Esophagus squamous epithelium (tissue), 5 donors: Measurements from ENCODE around the gene MOB2. TPM values are rescaled to one million over a fixed set of nuclear protein-coding genes. Genes with fewer than 3 reads are reported as not detected.
"Not testable (repeated sequence)": the region's sequence is repeated elsewhere in the genome, so short reads cannot be mapped to it uniquely, and the experiment has no call there.

Experiments used
- DNase-seq: peaks from one replicate; lab custom pipeline; 2025; lab: John Stamatoyannopoulos, UW
- H3K27ac ChIP-seq, 4 donors: fragments of 200-600 bp; sonication (generic); one replicate each; pipeline ENCODE4 v1.5.1; 2016 to 2019; ENCODE audit warnings: mild to moderate bottlenecking in 1 of 4
- H3K27me3 ChIP-seq, 4 donors: fragments of 200-600 bp; sonication (generic); 1 replicate in 3 of 4; 2 replicates in 1 of 4; pipeline versions ENCODE4 v1.5.1 to v1.6.0; 2017 to 2021; ENCODE audit warnings: antibody characterized with exemption in 1 of 4
- H3K36me3 ChIP-seq, 3 donors: fragments of 200-600 bp; sonication (generic); one replicate each; pipeline ENCODE4 v1.5.1; 2016 to 2019
- H3K4me1 ChIP-seq, 3 donors: fragments of 200-600 bp; sonication (generic); one replicate each; pipeline ENCODE4 v1.5.1; 2017 to 2019
- H3K4me3 ChIP-seq, 4 donors: fragments of 200-600 bp; sonication (generic); 1 replicate in 3 of 4; 2 replicates in 1 of 4; pipeline ENCODE4 v1.5.1; 2016 to 2019; ENCODE audit warnings: mild to moderate bottlenecking in 2 of 4, moderate library complexity in 1 of 4
- H3K9me3 ChIP-seq, 3 donors: fragments of 200-600 bp; sonication (generic); one replicate each; pipeline ENCODE4 v1.5.1; 2016 to 2019
- POLR2A ChIP-seq, 4 donors: fragments of 450-650 bp; IDR thresholded peaks; one replicate each; pipeline ENCODE4 v1.6.1; 2017; ENCODE audit warnings: antibody characterized with exemption in 4 of 4, mild to moderate bottlenecking in 4 of 4, moderate library complexity in 3 of 4
- WGBS, 2 donors: methylation state at CpG; one replicate each; pipeline ENCODE4 v1.1.5; 2018; 5-methylcytosine and 5-hydroxymethylcytosine counted together
- intact Hi-C: fragments of 100-400 bp; cut with DNase I; formaldehyde crosslinking; loops from one replicate; pipeline ENCODE4 v1.15.0; 2022
- total RNA-seq, 4 donors: library from RNA; depleted of rRNA; stranded (reverse); fragments of >200 nt; gene quantifications; one replicate each; pipeline ENCODE4 v1.1.0, GENCODE V29; 2016
- TF ChIP-seq, protein P1 (sequence below), 6 experiments: fragments of 450-650 bp in 4 of 6; fragments of 200-600 bp in 2 of 6; sonication (generic) in 2 of 6; IDR thresholded peaks; one replicate each; pipeline ENCODE4 v1.5.1; 2016 to 2019; ENCODE audit warnings: antibody characterized with exemption in 6 of 6, mild to moderate bottlenecking in 4 of 6, moderate library complexity in 4 of 6
- donor health status: DM: yes; HTN: yes; CAD: no.

The MOB2 gene
- total RNA-seq, 4 donors from 2014 or later = 21.5 to 45.0 (median 30.1) TPM

DNA sequence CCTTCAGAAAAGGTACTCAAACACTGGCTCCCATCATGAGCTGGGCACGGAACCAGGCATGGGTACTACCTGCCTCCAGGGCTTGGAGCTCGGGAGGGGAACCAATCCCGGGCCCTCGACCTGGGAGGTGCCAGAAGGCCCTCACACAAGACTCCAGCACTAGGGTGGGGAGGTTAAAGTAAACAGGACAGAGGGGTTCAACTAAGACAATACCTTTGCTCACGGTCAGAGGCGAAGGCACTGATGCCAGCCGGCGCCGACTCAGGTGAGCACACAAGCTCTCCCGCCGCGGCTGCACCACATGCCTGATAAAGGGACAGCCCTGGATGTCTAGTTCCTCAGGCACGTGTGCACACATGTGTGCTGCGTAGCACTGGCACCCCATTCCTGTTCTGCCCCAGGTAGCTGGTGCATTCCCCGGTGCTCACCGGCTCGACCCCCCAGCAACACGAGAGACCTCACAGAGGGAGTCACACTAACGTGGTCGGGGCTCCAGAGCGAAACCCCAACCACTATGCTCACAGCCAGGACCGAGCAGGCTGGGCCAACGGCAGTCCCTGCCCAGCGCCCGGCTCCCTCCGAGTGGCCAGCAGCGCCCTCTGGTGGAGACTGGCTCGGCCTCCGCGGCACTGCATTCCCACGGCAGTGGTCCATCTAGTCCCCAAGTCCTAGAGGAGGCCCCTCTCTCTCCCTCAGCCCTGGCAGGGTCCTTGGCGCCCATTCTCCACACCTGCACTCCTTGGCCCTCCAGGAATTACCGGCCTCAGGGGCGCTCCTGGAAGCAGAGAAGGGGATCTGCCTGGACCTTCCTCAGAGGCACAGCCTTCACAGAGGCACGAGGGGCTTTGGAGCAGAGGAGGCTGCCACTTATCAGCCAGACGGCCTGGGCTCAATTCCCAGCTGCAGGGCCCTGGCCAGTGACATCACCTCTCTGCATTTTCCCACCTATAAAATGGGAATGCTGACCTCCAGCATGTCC, 28.8 kb upstream of the MOB2 start:
- intact Hi-C loops = loop anchor here (10.0 kb wide), 1 partner anchor 311 kb away; no protein-coding TSS in a partner anchor
- Histone ChIP-seq H3K4me3 (peak overlapping the region in 1 of 4 donors; percentile 37), H3K4me1 (peaks cover 20 to 84% (median 34%) of the 10 kb centered on the region in 3 donors), H3K36me3 (peaks cover 0 to 14% (median 0%) of the 10 kb centered on the region in 3 donors), H3K27ac (no peak overlapping the region), H3K27me3 (no peaks in the 10 kb centered on the region), H3K9me3 (no peaks in the 10 kb centered on the region)
- WGBS, 2 donors = 24 to 65% methylated on average over 6 to 16 of the region's 36 CpGs
- DNase-seq = no peak
- no peak for TF ChIP-seq POLR2A (IDR thresholded peaks at IDR 0.05)
- TF ChIP-seq, protein P1, sequence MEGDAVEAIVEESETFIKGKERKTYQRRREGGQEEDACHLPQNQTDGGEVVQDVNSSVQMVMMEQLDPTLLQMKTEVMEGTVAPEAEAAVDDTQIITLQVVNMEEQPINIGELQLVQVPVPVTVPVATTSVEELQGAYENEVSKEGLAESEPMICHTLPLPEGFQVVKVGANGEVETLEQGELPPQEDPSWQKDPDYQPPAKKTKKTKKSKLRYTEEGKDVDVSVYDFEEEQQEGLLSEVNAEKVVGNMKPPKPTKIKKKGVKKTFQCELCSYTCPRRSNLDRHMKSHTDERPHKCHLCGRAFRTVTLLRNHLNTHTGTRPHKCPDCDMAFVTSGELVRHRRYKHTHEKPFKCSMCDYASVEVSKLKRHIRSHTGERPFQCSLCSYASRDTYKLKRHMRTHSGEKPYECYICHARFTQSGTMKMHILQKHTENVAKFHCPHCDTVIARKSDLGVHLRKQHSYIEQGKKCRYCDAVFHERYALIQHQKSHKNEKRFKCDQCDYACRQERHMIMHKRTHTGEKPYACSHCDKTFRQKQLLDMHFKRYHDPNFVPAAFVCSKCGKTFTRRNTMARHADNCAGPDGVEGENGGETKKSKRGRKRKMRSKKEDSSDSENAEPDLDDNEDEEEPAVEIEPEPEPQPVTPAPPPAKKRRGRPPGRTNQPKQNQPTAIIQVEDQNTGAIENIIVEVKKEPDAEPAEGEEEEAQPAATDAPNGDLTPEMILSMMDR (IDR thresholded peaks at IDR 0.05) = peak; percentile 86 to 95 (median 90)

DNA sequence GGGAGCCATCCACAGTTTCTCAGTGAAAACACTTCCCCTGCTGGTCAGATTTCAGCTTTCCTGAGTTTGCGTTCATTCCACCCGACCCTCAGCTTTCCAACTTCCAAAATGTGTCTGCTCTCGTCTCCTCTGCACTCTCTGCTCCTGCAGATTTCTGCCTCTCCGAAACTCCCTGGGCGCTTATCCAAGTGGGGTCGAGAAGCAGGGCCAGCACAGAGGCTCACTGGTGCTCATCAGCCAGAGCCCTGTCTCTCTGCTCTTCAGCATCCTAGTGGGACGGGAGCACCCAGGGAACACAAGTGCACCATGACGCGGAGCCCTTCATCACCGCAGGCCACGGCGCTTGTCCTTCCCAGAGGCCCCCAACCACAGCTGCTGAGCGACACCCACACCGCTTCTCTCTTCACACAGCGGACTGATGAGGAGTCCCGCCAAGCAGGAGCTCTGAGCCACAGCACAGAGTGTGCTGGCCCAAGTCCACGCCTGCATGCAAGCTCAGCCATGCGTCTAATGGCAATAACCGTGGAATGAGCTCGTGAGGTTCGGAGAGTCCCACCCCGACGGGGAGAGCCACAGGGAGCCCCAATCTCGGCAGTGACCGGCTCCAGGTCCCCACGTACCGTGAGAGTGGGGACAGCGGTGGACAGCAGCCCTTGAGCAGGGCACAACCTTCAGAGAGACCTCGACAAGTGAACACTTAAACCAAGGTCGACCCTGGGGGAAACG, 27.9 kb upstream of the MOB2 start:
- DNase-seq = no peak
- Histone ChIP-seq H3K4me1 (peaks cover 20 to 85% (median 34%) of the 10 kb centered on the region in 3 donors), H3K36me3 (peaks cover 0 to 14% (median 0%) of the 10 kb centered on the region in 3 donors), H3K9me3 (no peaks in the 10 kb centered on the region), H3K27ac (no peak overlapping the region), H3K4me3 (no peak overlapping the region), H3K27me3 (no peaks in the 10 kb centered on the region)
- WGBS, 2 donors = 67 to 78% methylated on average over 11 to 15 of the region's 31 CpGs
- intact Hi-C loops = loop anchor here (10.0 kb wide), 1 partner anchor 310 kb away; no protein-coding TSS in a partner anchor
- TF ChIP-seq, protein P1 (IDR thresholded peaks at IDR 0.05) = no peak
- TF ChIP-seq POLR2A (IDR thresholded peaks at IDR 0.05) = no peak

DNA sequence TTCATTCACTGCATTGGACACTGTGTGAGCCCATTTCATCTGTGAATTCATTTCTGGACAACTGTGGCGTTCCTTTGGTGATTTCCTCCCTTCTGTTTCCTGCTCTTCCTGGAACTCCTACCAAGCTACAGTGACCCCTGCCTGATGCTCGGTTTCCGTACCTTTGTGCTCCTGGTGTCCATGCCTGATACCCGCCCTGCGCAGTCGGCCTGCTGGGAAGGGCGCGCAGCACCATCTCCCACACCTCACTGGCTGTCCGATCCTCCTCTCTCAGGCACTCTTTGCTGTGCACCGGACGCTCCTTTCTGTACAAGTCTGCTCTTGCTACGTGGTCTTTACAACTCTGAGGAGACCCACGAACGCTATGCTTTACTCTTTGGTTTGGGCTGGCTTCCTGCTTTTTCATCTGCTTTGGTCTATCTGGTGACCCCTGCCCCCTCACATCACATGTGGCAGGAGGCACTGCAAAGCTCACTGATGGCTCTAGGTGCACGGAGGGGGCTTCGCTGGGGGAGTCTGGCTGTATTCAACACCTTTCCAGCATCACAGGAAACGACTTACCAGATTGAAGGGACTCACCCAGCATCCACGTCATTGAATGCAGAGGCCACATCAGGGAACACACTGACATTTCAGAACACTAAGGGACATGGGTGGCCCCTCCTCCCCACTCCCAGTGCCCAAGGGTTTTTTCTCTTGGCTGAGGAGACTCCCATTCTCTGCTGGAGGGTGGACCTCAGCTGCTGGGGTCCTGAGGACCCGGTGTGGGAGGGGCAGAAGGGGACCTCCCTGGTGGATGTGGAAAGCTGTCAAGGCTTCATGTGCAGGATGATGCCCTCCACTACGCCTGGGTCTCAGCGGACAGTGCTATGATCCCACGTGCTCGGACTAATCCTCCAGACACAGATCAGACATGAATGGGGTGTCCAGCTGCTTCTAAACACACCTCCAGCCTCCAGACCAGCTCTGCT, 27.0 kb upstream of the MOB2 start:
- TF ChIP-seq, protein P1 (IDR thresholded peaks at IDR 0.05) = no peak
- no peak for TF ChIP-seq POLR2A (IDR thresholded peaks at IDR 0.05)
- Histone ChIP-seq H3K4me1 (peaks cover 20 to 86% (median 38%) of the 10 kb centered on the region in 3 donors), H3K27ac (peak overlapping the region in 1 of 4 donors; percentile 10)

DNA sequence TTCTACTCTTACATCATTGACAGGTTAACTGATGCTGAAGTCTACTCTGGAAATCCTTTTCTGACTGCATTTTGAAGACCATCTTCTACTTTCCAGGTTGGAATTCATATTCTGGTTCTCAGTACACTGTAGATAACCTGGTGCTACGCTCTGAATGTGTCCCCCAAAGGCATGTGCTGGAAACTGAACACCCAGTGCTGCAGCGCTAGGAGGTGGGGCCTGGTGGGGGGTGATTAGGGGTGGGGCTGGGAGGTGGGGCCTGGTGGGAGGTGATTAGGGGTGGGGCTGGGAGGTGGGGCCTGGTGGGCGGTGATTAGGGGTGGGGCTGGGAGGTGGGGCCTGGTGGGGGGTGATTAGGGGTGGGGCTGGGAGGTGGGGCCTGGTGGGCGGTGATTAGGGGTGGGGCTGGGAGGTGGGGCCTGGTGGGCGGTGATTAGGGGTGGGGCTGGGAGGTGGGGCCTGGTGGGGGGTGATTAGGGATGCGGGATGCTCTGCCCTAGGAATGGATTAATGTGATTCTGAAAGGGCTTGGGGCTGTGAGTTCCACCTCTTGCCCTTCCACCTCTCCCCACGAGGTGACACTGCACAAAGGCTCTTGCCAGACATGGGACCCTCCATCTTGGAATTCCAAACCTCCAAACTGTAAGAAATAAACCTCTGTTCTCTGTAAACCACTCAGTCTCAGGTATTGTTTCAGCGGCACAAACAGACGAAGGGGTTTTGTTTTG, 26.1 kb upstream of the MOB2 start:
- not testable (repeated sequence) for H3K9me3 ChIP-seq, H3K4me3 ChIP-seq, DNase-seq, H3K27me3 ChIP-seq, H3K36me3 ChIP-seq
- WGBS, 2 donors = 76 to 79% methylated on average over 3 to 5 of the region's 9 CpGs
- intact Hi-C loops = loop anchor here (10.0 kb wide), 1 partner anchor 308 kb away; no protein-coding TSS in a partner anchor
- Histone ChIP-seq H3K4me1 (peaks cover 20 to 86% (median 41%) of the 10 kb centered on the region in 3 donors), H3K27ac (peak overlapping the region in 1 of 4 donors; percentile 57)

More for the DNA sequence above, 27.0 kb upstream of the MOB2 start:
- no peak for DNase-seq
- intact Hi-C loops = loop anchor here (10.0 kb wide), 1 partner anchor 309 kb away; no protein-coding TSS in a partner anchor
- H3K36me3 ChIP-seq = peaks cover 0 to 8% (median 0%) of the 10 kb centered on the region in 3 donors
- H3K4me3 ChIP-seq = no peak overlapping the region
- H3K27me3 ChIP-seq = no peaks in the 10 kb centered on the region
- H3K9me3 ChIP-seq = no peaks in the 10 kb centered on the region
- 71 to 93% methylated on average over 20 to 21 of the region's 23 CpGs for WGBS, 2 donors
